ENCODE measurements around the gene CHN1. TPM values are rescaled to one million over a fixed set of nuclear protein-coding genes. Genes with fewer than 3 reads are reported as not detected.

CHN1 gene
- total RNA-seq, 1 donor from 2014 or later, result 45.0 TPM

- H3F3A ChIP-seq (ENCODE audit: low read depth), result peaks cover 16% of the 10 kb centered on the region
- peak overlapping the region; percentile 22 for H3K4me3 ChIP-seq
- H3K9me3 ChIP-seq (ENCODE audit: low read depth), result no peaks in the 10 kb centered on the region
- no peaks in the 10 kb centered on the region for H3K27me3 ChIP-seq
- H3K27ac ChIP-seq, result no peak overlapping the region
- no peak overlapping the region for H2AFZ ChIP-seq (replicated peaks)
- H3K9me3 Mint-ChIP-seq, result no peaks in the 10 kb centered on the region
- H3K27ac Mint-ChIP-seq, result no peak overlapping the region
- H3K79me2 ChIP-seq (ENCODE audit: low read depth), result peaks cover 74% of the 10 kb centered on the region
- H3K4me2 ChIP-seq, result peak overlapping the region; percentile 70
- H3K36me3 Mint-ChIP-seq, result no peaks in the 10 kb centered on the region
- TF ChIP-seq EZH2 (IDR thresholded peaks at IDR 0.05) (no peak), CTCF (IDR thresholded peaks at IDR 0.05) (no peak), EZH2phosphoT487 (IDR thresholded peaks at IDR 0.05) (no peak)
- no peak overlapping the region for H3K9ac ChIP-seq
- H3K4me1 ChIP-seq, result peaks cover 49% of the 10 kb centered on the region
- no peaks in the 10 kb centered on the region for H3K36me3 ChIP-seq
- H3K4me3 Mint-ChIP-seq, result peak overlapping the region; percentile 57
- H4K20me1 ChIP-seq (ENCODE audit: low read depth), result no peaks in the 10 kb centered on the region
- DNase-seq (ENCODE audit: low spot score), result no peak
- no peaks in the 10 kb centered on the region for H3K27me3 Mint-ChIP-seq (ENCODE audit: insufficient read depth, low read depth)
- peaks cover 24% of the 10 kb centered on the region for H3K4me1 Mint-ChIP-seq
Observed at GRCh38 chr2:174846218-174846617, 159.0 kb downstream of the CHN1 start.

GRCh38 chr2:174844295-174844708 lies 160.9 kb downstream of the CHN1 start:
- Histone ChIP-seq H3K36me3 (no peaks in the 10 kb centered on the region), H3K27me3 (no peaks in the 10 kb centered on the region), H3K9ac (no peak overlapping the region), H3K27ac (no peak overlapping the region), H3K9me3 (ENCODE audit: low read depth) (no peaks in the 10 kb centered on the region), H3K4me3 (no peak overlapping the region), H3K79me2 (ENCODE audit: low read depth) (peaks cover 67% of the 10 kb centered on the region), H3K4me2 (no peak overlapping the region), H3F3A (ENCODE audit: low read depth) (peaks cover 16% of the 10 kb centered on the region), H2AFZ (replicated peaks) (no peak overlapping the region), H4K20me1 (ENCODE audit: low read depth) (no peaks in the 10 kb centered on the region), H3K4me1 (peaks cover 49% of the 10 kb centered on the region)
- H3K36me3 Mint-ChIP-seq, result no peaks in the 10 kb centered on the region
- no peaks in the 10 kb centered on the region for H3K27me3 Mint-ChIP-seq (ENCODE audit: insufficient read depth, low read depth)
- no peak overlapping the region for H3K4me3 Mint-ChIP-seq
- DNase-seq (ENCODE audit: low spot score), result no peak
- TF ChIP-seq EZH2phosphoT487 (IDR thresholded peaks at IDR 0.05) (no peak), EZH2 (IDR thresholded peaks at IDR 0.05) (no peak), CTCF (IDR thresholded peaks at IDR 0.05) (no peak)
- H3K9me3 Mint-ChIP-seq, result no peaks in the 10 kb centered on the region
- peaks cover 24% of the 10 kb centered on the region for H3K4me1 Mint-ChIP-seq
- H3K27ac Mint-ChIP-seq, result no peak overlapping the region

GRCh38 chr2:174842496-174842895 lies 162.7 kb downstream of the CHN1 start:
- no peaks in the 10 kb centered on the region for H4K20me1 ChIP-seq (ENCODE audit: low read depth)
- no peak overlapping the region for H3K4me3 ChIP-seq
- Mint-ChIP-seq H3K27ac (no peak overlapping the region), H3K4me3 (no peak overlapping the region), H3K27me3 (ENCODE audit: insufficient read depth, low read depth) (no peaks in the 10 kb centered on the region), H3K4me1 (peaks cover 17% of the 10 kb centered on the region), H3K9me3 (peaks cover 2% of the 10 kb centered on the region), H3K36me3 (peaks cover 6% of the 10 kb centered on the region)
- H3K36me3 ChIP-seq, result no peaks in the 10 kb centered on the region
- DNase-seq (ENCODE audit: low spot score), result no peak
- H3K4me1 ChIP-seq, result peaks cover 42% of the 10 kb centered on the region
- H2AFZ ChIP-seq (replicated peaks), result no peak overlapping the region
- no peaks in the 10 kb centered on the region for H3K27me3 ChIP-seq
- no peak overlapping the region for H3K9ac ChIP-seq
- no peak overlapping the region for H3K4me2 ChIP-seq
- TF ChIP-seq CTCF (IDR thresholded peaks at IDR 0.05) (no peak), EZH2 (IDR thresholded peaks at IDR 0.05) (no peak), EZH2phosphoT487 (IDR thresholded peaks at IDR 0.05) (no peak)
- H3K9me3 ChIP-seq (ENCODE audit: low read depth), result no peaks in the 10 kb centered on the region
- H3K27ac ChIP-seq, result peak overlapping the region; percentile 27
- H3K79me2 ChIP-seq (ENCODE audit: low read depth), result peaks cover 69% of the 10 kb centered on the region
- peaks cover 15% of the 10 kb centered on the region for H3F3A ChIP-seq (ENCODE audit: low read depth)

Data from neural progenitor cell (in vitro differentiated cells).